SK-N-SH (cell line): Measurements from ENCODE around the gene MTMR1. TPM values are rescaled to one million over a fixed set of nuclear protein-coding genes. Genes with fewer than 3 reads are reported as not detected.

Source experiments
- CTCF ChIA-PET: fragments of 300-600, 350-600 bp; formaldehyde crosslinking; extraction: SDS; loops from one replicate; lab custom pipeline; 2021; lab: Yijun Ruan, JAX
- POLR2A ChIA-PET: fragments of 350-600 bp; sonication (Branson Sonifier 250); formaldehyde crosslinking; extraction: SDS; loops from one replicate; lab custom pipeline; 2020; ENCODE audit warnings: antibody characterized with exemption, inconsistent platforms; lab: Yijun Ruan, JAX
- DNase-seq: peaks from one replicate; pipeline ENCODE4 v3.0.0; 2012
- H2AFZ ChIP-seq: fragments of 200-600 bp; sonication (generic); 2 replicates; pipeline ENCODE4 v1.8.1; 2016; ENCODE audit warnings: antibody characterized with exemption, mild to moderate bottlenecking, low read depth
- H3F3A ChIP-seq: fragments of 200-600 bp; sonication (generic); replicated peaks from 2 replicates; pipeline ENCODE3; 2016; ENCODE audit warnings: antibody characterized with exemption, mild to moderate bottlenecking; ENCODE audit not compliant: insufficient read depth
- H3K27ac ChIP-seq, 2 experiments: fragments of 200-500 bp in 1 of 2; fragments of 200-600 bp in 1 of 2; sonication (Bioruptor generic) in 1 of 2; sonication (generic), shearing (Covaris generic) in 1 of 2; 2 replicates each; pipeline versions ENCODE4 v1.5.1 to v1.6.1; 2014 to 2016; ENCODE audit warnings: low read depth in 2 of 2, inconsistent platforms in 1 of 2, low read length in 1 of 2, mild to moderate bottlenecking in 1 of 2, mixed read lengths in 1 of 2
- H3K27me3 ChIP-seq: fragments of 200-600 bp; sonication (generic), shearing (Covaris generic); 2 replicates; pipeline ENCODE4 v1.6.1; 2016; ENCODE audit warnings: mixed run types; ENCODE audit not compliant: insufficient read depth
- H3K36me3 ChIP-seq, 2 experiments: fragments of 200-500 bp in 1 of 2; fragments of 200-600 bp in 1 of 2; sonication (Bioruptor generic) in 1 of 2; sonication (generic) in 1 of 2; replicated peaks in 1 of 2; 2 replicates each; pipeline versions ENCODE3 to v1.5.1; 2014 to 2016; ENCODE audit warnings: low read length in 1 of 2, mild to moderate bottlenecking in 1 of 2; ENCODE audit not compliant: insufficient read depth in 2 of 2, control insufficient read depth in 1 of 2
- H3K4me1 ChIP-seq, 2 experiments: fragments of 200-500 bp in 1 of 2; fragments of 200-600 bp in 1 of 2; sonication (Bioruptor generic) in 1 of 2; sonication (generic), shearing (Covaris generic) in 1 of 2; 2 replicates each; pipeline versions ENCODE4 v1.5.1 to v1.6.1; 2014 to 2016; ENCODE audit warnings: low read depth in 1 of 2, low read length in 1 of 2, mixed run types in 1 of 2; ENCODE audit not compliant: insufficient read depth in 2 of 2, control insufficient read depth in 1 of 2
- H3K4me2 ChIP-seq: fragments of 200-600 bp; sonication (generic), shearing (Covaris generic); 2 replicates; pipeline ENCODE4 v1.6.1; 2017; ENCODE audit warnings: mixed run types
- H3K4me3 ChIP-seq, 2 experiments: fragments of 200-500 bp in 1 of 2; fragments of 200-600 bp in 1 of 2; sonication (Bioruptor generic) in 1 of 2; sonication (generic), shearing (Covaris generic) in 1 of 2; 2 replicates each; pipeline versions ENCODE4 v1.5.1 to v1.8.1; 2014 to 2016; ENCODE audit warnings: low read depth in 2 of 2, inconsistent platforms in 1 of 2, low read length in 1 of 2, mild to moderate bottlenecking in 1 of 2, mixed read lengths in 1 of 2, moderate library complexity in 1 of 2
- H3K79me2 ChIP-seq: fragments of 200-600 bp; sonication (generic); 2 replicates; pipeline ENCODE4 v1.8.1; 2017; ENCODE audit warnings: mild to moderate bottlenecking; ENCODE audit not compliant: insufficient read depth
- H3K9ac ChIP-seq: fragments of 200-600 bp; sonication (generic); 2 replicates; pipeline ENCODE4 v1.6.1; 2017; ENCODE audit warnings: mixed run types
- H3K9me2 ChIP-seq: fragments of 200-600 bp; sonication (generic); 2 replicates; pipeline ENCODE4 v1.6.1; 2017; ENCODE audit warnings: mixed run types
- H3K9me3 ChIP-seq: fragments of 200-600 bp; sonication (generic); 2 replicates; pipeline ENCODE4 v1.6.1; 2017; ENCODE audit warnings: mixed run types, mild to moderate bottlenecking, moderate library complexity
- H4K20me1 ChIP-seq: fragments of 200-600 bp; sonication (generic); 2 replicates; pipeline ENCODE4 v1.6.1; 2017; ENCODE audit warnings: mild to moderate bottlenecking, mixed run types; ENCODE audit not compliant: insufficient read depth
- CTCF ChIP-seq: fragments of 200-600 bp; sonication (generic); IDR thresholded peaks from 2 replicates; pipeline ENCODE4 v1.6.1; 2017; ENCODE audit warnings: antibody characterized with exemption, mild to moderate bottlenecking, moderate library complexity
- EP300 ChIP-seq, 2 experiments: IDR thresholded peaks; 2 replicates each; pipeline versions ENCODE4 v1.4.0 to v1.6.1; 2012; ENCODE audit warnings: borderline replicate concordance in 1 of 2, low read depth in 1 of 2, low read length in 1 of 2
- GATA2 ChIP-seq: sonication (generic); formaldehyde crosslinking; IDR thresholded peaks from 2 replicates; pipeline ENCODE4 v1.5.0; 2020; ENCODE audit warnings: mild to moderate bottlenecking, missing genetic modification reagents
- IRF3 ChIP-seq: fragments of 150-350 bp; IDR thresholded peaks from 2 replicates; pipeline ENCODE4 v1.6.1; 2016; ENCODE audit warnings: mild to moderate bottlenecking, low read depth, low read length
- MEF2A ChIP-seq: IDR thresholded peaks from 2 replicates; pipeline ENCODE4 v1.4.0; 2012; ENCODE audit warnings: low read depth, borderline replicate concordance
- NFIC ChIP-seq: IDR thresholded peaks from 2 replicates; pipeline ENCODE4 v1.4.0; 2012; ENCODE audit warnings: borderline replicate concordance
- RAD21 ChIP-seq: IDR thresholded peaks from 2 replicates; pipeline ENCODE4 v1.6.1; 2012; ENCODE audit warnings: mild to moderate bottlenecking, low read length
- SMC3 ChIP-seq: IDR thresholded peaks from 2 replicates; pipeline ENCODE4 v1.6.1; 2012; ENCODE audit warnings: low read depth, low read length, improper control_type of control experiment
- TAF1 ChIP-seq: IDR thresholded peaks from 2 replicates; pipeline ENCODE4 v1.6.1; 2012; ENCODE audit warnings: low read depth, mild to moderate bottlenecking, low read length, moderate library complexity, borderline replicate concordance
- TEAD4 ChIP-seq: IDR thresholded peaks from 2 replicates; pipeline ENCODE4 v1.4.0; 2012; ENCODE audit warnings: mild to moderate bottlenecking, borderline replicate concordance; ENCODE audit not compliant: insufficient read depth
- WGBS: methylation state at CpG from one replicate; pipeline ENCODE4 v1.1.6; 2017; ENCODE audit warnings: low lambda C conversion rate; 5-methylcytosine and 5-hydroxymethylcytosine counted together
- polyA plus RNA-seq, 3 experiments: library from polyadenylated mRNA; depleted of rRNA; stranded (reverse); fragments of >200 nt; gene quantifications; 2 replicates each; pipeline ENCODE4 v1.2.3, GENCODE V29; 2012

Gene MTMR1
- polyA plus RNA-seq, 1 of the 3 experiments (the other 2 are of a cell fraction) = 17.0 TPM

- H3K4me1 ChIP-seq = peaks cover 4% of the 10 kb centered on the region in 2 experiments; a peak in 3 of 4 replicates
- no peak overlapping the region for H3K4me2 ChIP-seq
- POLR2A ChIA-PET = no interaction called here
- H2AFZ ChIP-seq = no peak overlapping the region
- CTCF ChIA-PET = interaction anchor here (1.6 kb wide), 1 partner anchor 20 kb away, joined by 3 read pairs; no protein-coding TSS in a partner anchor
- WGBS = 13% methylated on average over 2 of the region's 2 CpGs
- no peaks in the 10 kb centered on the region for H3K9me2 ChIP-seq
- no peaks in the 10 kb centered on the region for H3K27me3 ChIP-seq
- peaks cover 3% of the 10 kb centered on the region for H3F3A ChIP-seq
- DNase-seq = peak; percentile 16
- no peaks in the 10 kb centered on the region for H3K79me2 ChIP-seq
- no peak overlapping the region for H3K9ac ChIP-seq
- H3K4me3 ChIP-seq = no peak overlapping the region
- TF ChIP-seq TAF1 = no peak
- no peak for TF ChIP-seq EP300 (IDR thresholded peaks at IDR 0.05; ENCODE audit: borderline replicate concordance in 1 of 2, low read depth in 1 of 2, low read length in 1 of 2)
- peak; percentile 43; the same call in 1 of the 2 replicates for TF ChIP-seq NFIC
- TF ChIP-seq, all 33 proteins: peak for 1
- peak overlapping the region in 1 of 2 experiments; percentile 84; a peak in 1 of 4 replicates for H3K27ac ChIP-seq
- no peaks in the 10 kb centered on the region for H4K20me1 ChIP-seq
- peaks cover 0 to 11% of the 10 kb centered on the region in 2 experiments for H3K36me3 ChIP-seq
- no peaks in the 10 kb centered on the region for H3K9me3 ChIP-seq
Measured at GRCh38 chrX:150664290-150664689, 28.9 kb upstream of the MTMR1 start.

- WGBS = 34% methylated on average over 2 of the region's 2 CpGs
- H3F3A ChIP-seq = no peaks in the 10 kb centered on the region
- H3K9me3 ChIP-seq = no peaks in the 10 kb centered on the region
- TF ChIP-seq TEAD4 (no peak), SMC3 (no peak), MEF2A (no peak), NFIC (no peak), EP300 (IDR thresholded peaks at IDR 0.05; ENCODE audit: borderline replicate concordance in 1 of 2, low read depth in 1 of 2, low read length in 1 of 2) (no peak), GATA2 (CRISPR knock-in tag) (no peak), IRF3 (no peak)
- ChIA-PET CTCF (interaction anchor here (0.7 to 1.2 kb wide), 2 partner anchors 10 to 89 kb away, joined by 3 to 5 read pairs; no protein-coding TSS in a partner anchor), POLR2A (no interaction called here)
- no peak for DNase-seq
- H3K4me2 ChIP-seq = no peak overlapping the region
- H3K9ac ChIP-seq = no peak overlapping the region
- H3K79me2 ChIP-seq = no peaks in the 10 kb centered on the region
- no peak overlapping the region for H3K27ac ChIP-seq
- H3K9me2 ChIP-seq = no peaks in the 10 kb centered on the region
- H4K20me1 ChIP-seq = no peaks in the 10 kb centered on the region
- no peaks in the 10 kb centered on the region for H3K27me3 ChIP-seq
- no peak overlapping the region for H2AFZ ChIP-seq
- H3K4me1 ChIP-seq = no peaks in the 10 kb centered on the region
- no peak overlapping the region for H3K4me3 ChIP-seq
- peaks cover 3 to 5% of the 10 kb centered on the region in 2 experiments for H3K36me3 ChIP-seq
Measured at GRCh38 chrX:150676221-150676620, 17.0 kb upstream of the MTMR1 start.

DNA sequence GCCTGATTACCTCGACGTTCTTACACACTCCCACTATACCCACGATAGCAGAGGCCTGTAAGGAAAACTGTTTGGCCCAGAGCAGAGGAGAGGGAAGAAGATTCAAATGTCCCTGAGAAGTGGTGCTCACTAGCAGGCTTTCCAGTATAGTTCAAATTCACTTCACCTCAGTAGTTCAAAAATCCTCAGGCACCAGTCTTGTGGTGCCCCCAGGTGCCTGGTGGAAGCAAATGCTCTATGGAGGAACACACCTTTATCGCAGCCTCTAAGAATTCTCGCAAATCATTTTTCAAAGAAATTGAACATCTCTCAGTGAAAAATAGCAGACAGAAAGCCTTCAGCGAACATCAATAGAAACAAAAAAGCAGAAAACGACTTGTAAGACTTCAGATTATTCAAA is 12.2 kb upstream of the MTMR1 start:
- no peaks in the 10 kb centered on the region for H3K27me3 ChIP-seq
- no peak overlapping the region for H3K27ac ChIP-seq
- no peak overlapping the region for H3K9ac ChIP-seq
- CTCF ChIA-PET = interaction anchor here (0.7 to 1.0 kb wide), 5 partner anchors 36 to 730 kb away, joined by 3 to 4 read pairs (median 3); no protein-coding TSS in a partner anchor
- H3K9me2 ChIP-seq = no peaks in the 10 kb centered on the region
- DNase-seq = peak; percentile 36
- H3K4me1 ChIP-seq = no peaks in the 10 kb centered on the region
- no peaks in the 10 kb centered on the region for H3K79me2 ChIP-seq
- H3K4me2 ChIP-seq = no peak overlapping the region
- no peak for TF ChIP-seq TEAD4
- peak; percentile 70 for TF ChIP-seq RAD21
- peak; percentile 45; the same call in 1 of the 2 replicates for TF ChIP-seq SMC3
- TF ChIP-seq CTCF = peak; percentile 45
- WGBS = 44% methylated on average over 7 of the region's 7 CpGs
- H3K4me3 ChIP-seq = no peak overlapping the region
- POLR2A ChIA-PET = interaction anchor here (0.6 kb wide), 1 partner anchor 84 kb away, joined by 3 read pairs; no protein-coding TSS in a partner anchor
- no peaks in the 10 kb centered on the region for H4K20me1 ChIP-seq
- H3F3A ChIP-seq = no peaks in the 10 kb centered on the region
- H2AFZ ChIP-seq = no peak overlapping the region
- no peaks in the 10 kb centered on the region for H3K36me3 ChIP-seq
- no peaks in the 10 kb centered on the region for H3K9me3 ChIP-seq
